Measurements from ENCODE around the gene EPS8L2.

DNA sequence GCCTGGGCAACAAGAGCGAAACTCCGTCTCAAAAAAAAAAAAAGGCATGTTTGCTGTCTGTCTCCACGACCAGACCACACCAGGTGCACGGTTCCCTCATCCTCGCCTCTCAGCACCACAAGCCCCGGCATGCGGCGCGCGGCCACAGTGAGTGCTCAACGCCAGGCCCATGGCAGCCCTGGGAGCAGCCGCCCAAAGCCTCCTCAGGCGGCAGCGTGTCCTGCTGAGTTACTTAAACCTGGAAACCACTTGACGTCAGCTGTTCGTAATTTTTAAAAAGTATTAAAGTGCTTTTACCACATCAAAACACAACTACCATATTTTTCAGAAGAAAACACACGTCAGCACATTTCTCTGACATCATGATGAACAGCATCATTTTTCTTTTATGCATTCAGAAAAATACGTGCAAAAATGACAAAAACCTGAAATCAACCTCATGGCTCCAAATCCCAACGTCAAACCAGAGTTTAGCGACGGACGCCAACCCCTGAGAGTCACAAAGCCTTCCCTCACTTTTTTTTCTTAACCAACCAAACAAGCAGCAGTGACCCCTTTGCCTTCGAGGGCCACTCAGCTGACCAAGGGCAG, 13.1 kb upstream of the EPS8L2 start:
- TF ChIP-seq, protein P1, sequence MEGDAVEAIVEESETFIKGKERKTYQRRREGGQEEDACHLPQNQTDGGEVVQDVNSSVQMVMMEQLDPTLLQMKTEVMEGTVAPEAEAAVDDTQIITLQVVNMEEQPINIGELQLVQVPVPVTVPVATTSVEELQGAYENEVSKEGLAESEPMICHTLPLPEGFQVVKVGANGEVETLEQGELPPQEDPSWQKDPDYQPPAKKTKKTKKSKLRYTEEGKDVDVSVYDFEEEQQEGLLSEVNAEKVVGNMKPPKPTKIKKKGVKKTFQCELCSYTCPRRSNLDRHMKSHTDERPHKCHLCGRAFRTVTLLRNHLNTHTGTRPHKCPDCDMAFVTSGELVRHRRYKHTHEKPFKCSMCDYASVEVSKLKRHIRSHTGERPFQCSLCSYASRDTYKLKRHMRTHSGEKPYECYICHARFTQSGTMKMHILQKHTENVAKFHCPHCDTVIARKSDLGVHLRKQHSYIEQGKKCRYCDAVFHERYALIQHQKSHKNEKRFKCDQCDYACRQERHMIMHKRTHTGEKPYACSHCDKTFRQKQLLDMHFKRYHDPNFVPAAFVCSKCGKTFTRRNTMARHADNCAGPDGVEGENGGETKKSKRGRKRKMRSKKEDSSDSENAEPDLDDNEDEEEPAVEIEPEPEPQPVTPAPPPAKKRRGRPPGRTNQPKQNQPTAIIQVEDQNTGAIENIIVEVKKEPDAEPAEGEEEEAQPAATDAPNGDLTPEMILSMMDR (IDR thresholded peaks at IDR 0.05; ENCODE audit: low read depth, low read length) = no peak
- TF ChIP-seq EZH2phosphoT487 (IDR thresholded peaks at IDR 0.05; ENCODE audit: low read depth) = no peak

All from OCI-LY3 (cell line).